ENCODE data around the gene MRPS6.

MRPS6 gene

DNA sequence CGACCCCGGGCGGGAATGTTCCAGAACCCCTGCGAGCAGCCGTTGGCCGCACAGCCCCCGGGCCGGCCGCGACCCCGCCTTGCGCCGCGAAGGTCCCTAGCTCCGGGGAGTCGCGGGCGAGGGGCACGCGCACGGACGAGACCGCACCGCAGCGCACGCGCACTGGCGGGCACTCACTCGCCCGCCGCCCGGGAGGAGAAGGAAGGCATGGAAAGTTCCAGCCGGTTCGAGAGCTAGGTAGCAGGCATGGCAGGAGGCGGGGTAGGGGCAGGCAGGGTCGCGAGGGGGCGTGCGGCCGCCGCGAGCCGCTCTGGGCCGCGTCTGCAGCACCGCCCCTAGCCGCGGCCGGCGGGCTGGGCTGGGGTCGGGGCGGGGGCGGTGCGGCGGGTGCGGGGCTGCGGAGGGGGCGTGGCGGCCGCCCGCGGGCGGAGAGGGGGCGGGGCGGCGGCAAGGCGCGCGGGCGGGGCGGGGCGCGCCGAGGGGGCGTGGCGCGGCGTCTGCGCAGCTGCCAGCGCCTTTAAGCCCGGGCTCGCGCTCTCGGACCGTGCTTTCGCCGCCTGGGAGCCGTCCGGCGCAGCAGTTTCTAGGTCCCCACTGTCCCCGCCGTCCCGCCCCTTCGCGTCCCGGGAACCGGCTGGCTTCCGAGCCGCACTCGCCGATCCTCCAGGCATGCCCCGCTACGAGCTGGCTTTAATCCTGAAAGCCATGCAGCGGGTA lies at the start of gene MRPS6, which contains the start of gene SLC5A3:
TSS of gene MRPS6 (plus strand) at position 547 of the 717 bp plus-strand sequence. CDS start at position 670, 123 bp downstream.
TSS of gene SLC5A3 (plus strand) at position 547 of the 717 bp plus-strand sequence. CDS start 21,621 bp downstream, outside the sequence.
- peak; percentile 24 to 91 (median 76) for DNase-seq

DNA sequence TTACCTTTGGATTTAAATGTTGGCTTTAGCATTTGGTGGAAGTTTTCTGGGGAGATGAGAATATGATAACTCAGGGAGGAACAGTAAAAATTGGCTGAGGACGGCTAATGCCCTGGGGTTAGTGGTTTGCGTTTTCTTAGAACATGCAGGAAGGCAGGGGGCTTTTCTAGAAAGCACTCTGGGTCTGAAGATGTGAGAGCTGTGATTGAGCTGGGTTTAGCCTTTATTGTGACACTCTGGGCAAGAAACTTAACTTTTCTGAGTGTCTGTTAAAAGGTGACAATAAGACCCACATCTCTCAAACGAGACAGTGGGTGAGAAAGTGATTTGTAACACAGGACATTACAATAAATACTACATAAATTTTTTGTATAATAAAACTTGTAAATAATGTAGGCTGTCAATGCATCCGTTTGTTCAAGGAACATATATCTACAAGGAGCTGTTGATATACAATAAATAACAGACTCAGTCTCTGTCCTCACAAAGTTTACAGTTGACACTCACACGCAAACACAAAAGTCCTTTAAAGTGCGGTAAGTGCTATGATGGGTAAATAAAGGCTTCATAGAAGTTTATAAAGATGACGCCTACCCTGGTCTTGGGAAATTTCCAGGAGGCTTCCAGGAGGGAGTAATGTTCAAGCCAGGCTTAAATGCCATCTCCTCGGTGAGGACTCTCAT lies 49.5 kb upstream of the MRPS6 start:
- no peak for DNase-seq

- no peak for DNase-seq
Measured at GRCh38 chr21:34024374-34024693, 49.0 kb upstream of the MRPS6 start.

- no peak for DNase-seq
Measured at GRCh38 chr21:34027721-34028461, 45.5 kb upstream of the MRPS6 start.

GRCh38 chr21:34029743-34030528 lies 43.4 kb upstream of the MRPS6 start:
- DNase-seq, result peak in 27 of 51 donors; percentile 2 to 60 (median 11)

- no peak for DNase-seq
Measured at GRCh38 chr21:34031835-34032370, 41.5 kb upstream of the MRPS6 start.

GRCh38 chr21:34034369-34035014 lies 38.9 kb upstream of the MRPS6 start:
- DNase-seq, result no peak

DNA sequence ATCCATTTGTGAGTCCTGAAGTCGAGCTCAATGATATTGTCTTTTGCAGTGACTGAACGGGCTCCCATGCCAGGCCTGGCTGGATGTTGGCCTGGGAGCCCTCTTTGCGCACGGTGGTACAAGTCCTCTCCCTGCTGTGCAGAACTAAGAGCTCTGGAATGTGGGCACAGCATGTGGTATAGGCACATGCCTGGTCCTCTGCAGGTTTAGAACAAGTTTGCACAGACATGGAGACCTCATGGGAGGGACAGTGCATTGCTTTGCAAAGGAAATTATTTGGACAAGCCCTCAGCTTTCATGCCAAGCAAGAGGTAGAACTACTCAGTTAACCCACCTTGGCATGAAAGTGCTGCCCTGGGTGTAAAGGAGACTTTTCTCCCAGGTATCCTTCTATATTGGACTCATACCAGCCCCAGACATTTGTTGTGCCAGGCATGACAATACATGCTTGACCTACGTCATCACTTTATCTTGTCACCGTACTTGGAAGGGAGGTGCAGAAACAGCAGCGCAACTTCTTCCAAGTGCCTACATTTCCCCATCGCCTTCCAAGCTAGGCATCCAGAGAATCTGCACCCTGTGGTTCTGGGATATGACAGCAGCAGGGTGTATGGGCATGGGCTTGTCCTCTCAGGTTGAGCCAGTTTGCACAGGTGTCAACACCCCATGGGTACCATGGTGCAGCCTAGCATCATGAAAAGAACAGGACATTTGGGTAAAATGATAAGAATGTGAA lies 37.6 kb upstream of the MRPS6 start:
- DNase-seq, result no peak

DNA sequence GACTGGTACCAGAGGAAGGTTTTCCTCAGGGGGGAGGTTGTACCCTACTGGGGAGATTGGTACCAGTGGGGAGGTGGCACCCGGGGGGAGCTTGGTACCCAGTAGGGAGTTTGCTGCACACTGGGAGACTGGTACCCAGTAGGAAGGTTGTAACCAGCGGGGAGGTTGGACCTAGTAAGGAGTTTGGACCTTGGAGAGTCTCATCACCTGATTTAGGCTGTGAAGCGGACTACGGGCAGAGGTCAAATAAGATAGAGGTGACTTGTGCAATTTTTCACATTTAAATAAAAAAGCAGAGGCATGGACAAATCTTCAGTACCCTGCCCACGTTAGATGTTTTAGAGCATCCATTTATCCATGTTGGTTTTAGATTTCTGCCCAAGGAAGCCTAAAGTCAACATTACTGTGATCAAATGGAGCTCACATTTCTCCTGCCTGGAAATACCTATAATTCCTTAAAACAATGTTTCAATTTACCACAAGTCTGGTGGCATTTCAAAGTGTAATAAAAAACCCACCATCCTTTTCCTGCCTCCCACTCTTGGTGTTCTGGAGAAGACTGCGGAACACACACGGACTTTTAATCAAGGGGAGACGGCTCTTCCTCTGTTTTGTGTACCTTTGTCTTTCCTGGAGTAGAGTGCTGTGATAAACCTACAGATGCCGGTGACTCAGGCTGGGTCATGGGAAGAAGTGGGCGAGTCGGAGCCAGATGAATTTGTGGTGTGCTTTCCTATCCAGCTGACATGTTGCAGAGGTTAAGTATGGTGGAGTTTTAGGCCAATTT lies 36.2 kb upstream of the MRPS6 start:
- DNase-seq, result peak in 3 of 51 donors; percentile 1 to 19 (median 3)

GRCh38 chr21:34039678-34040382 lies 33.5 kb upstream of the MRPS6 start:
- no peak for DNase-seq

DNA sequence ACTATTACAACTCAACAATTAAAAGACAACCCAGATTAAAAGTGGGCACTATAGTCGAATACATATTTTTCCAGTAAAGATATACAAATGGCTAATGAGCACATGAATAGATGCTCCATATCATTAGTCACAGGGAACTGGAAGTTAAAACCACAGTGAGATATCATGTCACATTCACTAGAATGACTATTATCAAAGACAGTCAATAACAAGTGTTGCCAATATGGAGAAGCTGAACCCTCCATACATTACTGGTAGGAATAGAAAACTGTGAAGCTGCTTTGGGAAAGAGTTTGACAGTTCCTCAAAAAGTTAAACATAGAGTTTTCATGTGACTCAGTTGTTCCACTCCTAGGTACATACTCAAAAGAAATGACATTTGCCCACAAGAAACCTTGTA lies 30.6 kb upstream of the MRPS6 start:
- no peak for DNase-seq

- DNase-seq, result no peak
Measured at GRCh38 chr21:34043333-34043732, 30.0 kb upstream of the MRPS6 start.

- DNase-seq, result no peak
Measured at GRCh38 chr21:34046917-34047316, 26.5 kb upstream of the MRPS6 start.

GRCh38 chr21:34047835-34048234 lies 25.5 kb upstream of the MRPS6 start:
- DNase-seq, result no peak

DNA sequence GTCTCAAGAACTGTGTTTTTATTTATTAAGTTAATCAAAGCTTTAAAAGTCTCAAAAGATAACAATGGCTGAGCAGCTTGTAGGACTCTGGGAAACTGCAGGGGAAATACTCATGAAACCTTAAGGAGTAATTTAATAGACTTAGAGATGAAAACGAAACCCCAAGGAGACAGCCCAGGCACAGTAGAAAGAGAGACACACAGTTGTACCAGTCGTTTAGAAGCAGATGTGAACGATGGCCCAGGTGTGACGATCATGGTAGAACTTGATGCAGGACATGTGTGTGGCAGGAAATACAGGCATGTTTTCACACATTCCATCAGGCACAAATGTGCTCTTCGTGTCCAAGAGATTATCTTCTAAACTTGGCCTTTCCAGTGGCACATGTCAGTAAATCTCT lies 21.2 kb upstream of the MRPS6 start:
- no peak for DNase-seq

DNA sequence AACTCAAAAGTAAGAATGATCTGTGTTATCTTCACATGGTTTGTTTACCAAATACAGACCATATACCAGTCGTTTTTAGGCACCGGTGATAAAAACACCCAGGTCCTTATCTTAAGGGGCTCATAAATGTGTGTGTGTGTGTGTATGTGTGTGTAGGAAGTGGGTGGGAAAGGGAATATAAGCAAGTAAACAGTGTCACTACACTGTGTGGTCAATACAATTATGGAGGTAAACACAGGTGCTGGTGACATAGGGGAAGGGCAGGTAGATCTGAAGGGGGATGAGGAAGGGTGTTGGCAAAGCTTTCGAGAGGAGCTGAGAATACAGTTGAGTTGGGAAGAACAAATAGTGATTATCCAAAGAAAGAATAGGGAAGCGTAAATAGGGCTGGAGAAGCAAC lies 19.1 kb upstream of the MRPS6 start:
- DNase-seq, result no peak

DNA sequence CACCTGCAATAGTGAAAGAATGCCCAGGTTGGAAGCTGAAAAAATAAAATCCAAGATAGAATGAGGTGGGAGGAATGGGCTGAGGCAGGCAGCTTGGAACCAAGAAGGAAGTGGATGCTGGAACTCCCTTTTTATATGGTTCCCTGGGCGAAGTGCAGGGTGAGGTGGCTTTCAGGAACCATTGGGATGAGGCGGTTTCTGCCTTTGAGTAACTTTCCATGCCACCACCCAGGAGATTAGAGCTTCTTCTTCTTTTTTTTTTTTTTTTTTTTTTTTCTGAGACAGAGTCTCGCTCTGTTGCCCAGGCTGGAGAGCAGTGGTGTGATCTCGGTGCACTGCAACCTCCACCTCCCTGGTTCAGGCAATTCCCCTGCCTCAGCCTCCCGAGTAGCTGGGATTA lies 17.8 kb upstream of the MRPS6 start:
- DNase-seq, result no peak

DNA sequence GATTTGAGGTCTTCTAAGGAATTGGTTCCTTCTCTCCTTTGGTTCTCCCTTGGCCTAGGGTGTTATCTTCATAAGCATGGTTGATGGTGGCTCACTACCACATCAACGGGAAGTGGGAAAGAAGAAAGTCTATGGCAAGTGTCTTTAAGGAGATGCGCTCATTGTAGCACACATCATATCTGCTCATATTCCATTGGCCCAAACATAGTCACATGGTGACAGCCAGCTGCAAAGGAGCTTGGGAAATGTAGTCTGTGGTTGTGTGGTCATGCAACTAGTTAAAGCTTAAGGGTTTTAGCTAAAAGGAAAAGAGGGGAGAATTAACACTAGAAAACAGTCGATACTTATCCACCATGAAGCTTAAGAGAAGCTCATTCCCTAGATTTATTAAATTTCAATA lies 11.4 kb upstream of the MRPS6 start:
- no peak for DNase-seq

- no peak for DNase-seq
Measured at GRCh38 chr21:34065027-34065426, 8.4 kb upstream of the MRPS6 start.

Measured in hypothalamus (tissue), 51 donors.